HepG2 (cell line): ENCODE measurements around the gene CACNA1D. TPM values are rescaled to one million over a fixed set of nuclear protein-coding genes. Genes with fewer than 3 reads are reported as not detected.

ENCODE experiments used
- ATAC-seq: fragments of 200-7000 bp; cut with Tn5 transposase; 3 replicates; pipeline ENCODE4 v1.9.1; 2020; ENCODE audit warnings: mild to moderate bottlenecking, moderate library complexity
- BruUV-seq: library from RNA; stranded (reverse); fragments of 400-500 nt; replicated peaks from 2 replicates; lab custom pipeline; 2021; lab: Mats Ljungman, UMichigan
- CTCF ChIA-PET: fragments of 300-600 bp; formaldehyde crosslinking; extraction: SDS; loops from one replicate; lab custom pipeline; 2021; ENCODE audit warnings: low total read pairs, inconsistent platforms, low intra/inter-chr PET ratio; lab: Yijun Ruan, JAX
- POLR2A ChIA-PET: fragments of 350-600 bp; sonication (Branson Sonifier 250); formaldehyde crosslinking; loops from one replicate; lab custom pipeline; 2020; ENCODE audit warnings: antibody characterized with exemption, inconsistent platforms; lab: Yijun Ruan, JAX
- DNase-seq: peaks from one replicate; pipeline ENCODE4 v3.0.0-alpha.2; 2015; ENCODE audit warnings: low spot score
- FAIRE-seq: peaks from 3 replicates; lab custom pipeline; 2011; peaks lifted over from hg19 to GRCh38; lab: Jason Lieb, UNC
- H2AFZ ChIP-seq: one replicate; pipeline ENCODE4 v1.6.1; 2011; ENCODE audit warnings: low read length, inconsistent platforms
- H3K27ac ChIP-seq: fragments of 300-600 bp; 3 replicates; pipeline ENCODE4 v1.8.0; 2011; ENCODE audit warnings: mixed run types, mild to moderate bottlenecking, mixed read lengths, low read length, inconsistent platforms; ENCODE audit not compliant: insufficient read depth; ENCODE audit errors: extremely low read length
- H3K27me3 ChIP-seq, 2 experiments: fragments of 200-600 bp in 1 of 2; 2 replicates in 1 of 2; 3 replicates in 1 of 2; pipeline versions ENCODE4 v1.6.0 to v1.8.0; 2011; ENCODE audit warnings: low read length in 2 of 2, mild to moderate bottlenecking in 2 of 2, moderate library complexity in 2 of 2, inconsistent platforms in 1 of 2; ENCODE audit not compliant: insufficient read depth in 2 of 2, control insufficient read depth in 1 of 2
- H3K36me3 ChIP-seq, 2 experiments: fragments of 200-600 bp in 1 of 2; replicated peaks in 1 of 2; 2 replicates in 1 of 2; 3 replicates in 1 of 2; pipeline versions ENCODE4 v1.5.1 to v1.8.0; 2011; ENCODE audit warnings: low read length in 2 of 2, inconsistent platforms in 1 of 2; ENCODE audit not compliant: insufficient read depth in 2 of 2, control insufficient read depth in 1 of 2
- H3K4me1 ChIP-seq: 2 replicates; pipeline ENCODE4 v1.5.1; 2012; ENCODE audit warnings: low read length, inconsistent platforms; ENCODE audit not compliant: insufficient read depth
- H3K4me2 ChIP-seq: 2 replicates; pipeline ENCODE4 v1.6.0; 2011; ENCODE audit warnings: low read depth, low read length, inconsistent platforms
- H3K4me3 ChIP-seq, 3 experiments: fragments of 200-600 bp in 1 of 3; sonication (generic), shearing (Covaris generic) in 1 of 3; replicated peaks in 1 of 3; 2 replicates each; pipeline ENCODE4 v1.5.1; 2011 to 2016; ENCODE audit warnings: low read length in 3 of 3, inconsistent platforms in 2 of 3, low read depth in 2 of 3, mild to moderate bottlenecking in 2 of 3, control low read depth in 1 of 3, mixed read lengths in 1 of 3; ENCODE audit not compliant: insufficient read depth in 1 of 3
- H3K79me2 ChIP-seq: one replicate; pipeline ENCODE4 v1.6.1; 2011; ENCODE audit warnings: low read length, inconsistent platforms; ENCODE audit not compliant: insufficient read depth
- H3K9ac ChIP-seq: 2 replicates; pipeline ENCODE4 v1.6.0; 2011; ENCODE audit warnings: mild to moderate bottlenecking, low read depth, low read length, inconsistent platforms; ENCODE audit not compliant: insufficient read depth
- H3K9me3 ChIP-seq: 2 replicates; pipeline ENCODE4 v1.5.1; 2012; ENCODE audit warnings: mild to moderate bottlenecking, low read length
- H4K20me1 ChIP-seq: 2 replicates; pipeline ENCODE4 v1.6.0; 2011; ENCODE audit warnings: inconsistent platforms, mild to moderate bottlenecking, low read length, moderate library complexity; ENCODE audit not compliant: insufficient read depth
- CHD4 ChIP-seq: fragments of 200-600 bp; sonication (generic); IDR thresholded peaks from 2 replicates; pipeline ENCODE4 v1.7.0; 2017; ENCODE audit warnings: mild to moderate bottlenecking, low read length, borderline replicate concordance
- DNMT3B ChIP-seq: conservative IDR thresholded peaks from 2 replicates; pipeline ENCODE4 v1.6.1; 2016; ENCODE audit warnings: missing biosample characterization, control low read depth
- ETV6 ChIP-seq: sonication (generic); formaldehyde crosslinking; conservative IDR thresholded peaks from 2 replicates; pipeline ENCODE4 v1.4.0; 2020; ENCODE audit warnings: missing genetic modification reagents
- SKI ChIP-seq: fragments of 450-650 bp; IDR thresholded peaks from one replicate; pipeline ENCODE4 v1.6.1; 2018; ENCODE audit warnings: mild to moderate bottlenecking; ENCODE audit not compliant: partially characterized antibody
- ZMAT3 ChIP-seq: sonication (generic); formaldehyde crosslinking; conservative IDR thresholded peaks from 2 replicates; pipeline ENCODE4 v1.7.0; 2021; ENCODE audit warnings: missing genetic modification reagents
- ZNF749 ChIP-seq: sonication (generic); formaldehyde crosslinking; IDR thresholded peaks from 2 replicates; pipeline ENCODE4 v1.8.0; 2022; ENCODE audit warnings: mild to moderate bottlenecking, missing genetic modification reagents, moderate library complexity, borderline replicate concordance
- WGBS: methylation state at CpG from one replicate; pipeline ENCODE4 v1.1.6; 2017; ENCODE audit warnings: low lambda C conversion rate; 5-methylcytosine and 5-hydroxymethylcytosine counted together
- in situ Hi-C: cut with HindIII; loops from 2 replicates; pipeline ENCODE4 v1.10.0; 2017; ENCODE audit warnings: low pct_unique_long_range_greater_than_20kb; ENCODE audit not compliant: extremely low pct_ligation_motif_present
- intact Hi-C: fragments of 100-400 bp; cut with micrococcal nuclease; formaldehyde crosslinking; loops from one replicate; pipeline ENCODE4 v1.10.0; 2022; ENCODE audit not compliant: unreplicated experiment
- polyA plus RNA-seq, 8 experiments: library from polyadenylated mRNA; depleted of rRNA in 3 of 8; stranded (reverse) in 7 of 8; unstranded in 1 of 8; fragments of >200 nt; fragmentation: Illumina TruSeq in 4 of 8; extraction: Trizol in 4 of 8; gene quantifications; 2 replicates each; pipeline versions ENCODE4 v1.2.1 to v1.2.3, GENCODE V29; 2011 to 2016; ENCODE audit warnings: low read depth in 4 of 8, missing spikeins in 1 of 8, mixed read lengths in 1 of 8; ENCODE audit not compliant: insufficient read depth in 1 of 8
- total RNA-seq, 5 experiments: library from RNA; depleted of rRNA; stranded (reverse); fragments of >200 nt; fragmentation: Illumina TruSeq; extraction: Trizol; gene quantifications; 2 replicates each; pipeline ENCODE4 v1.2.3, GENCODE V29; 2016; ENCODE audit warnings: low read depth in 1 of 5
- TF ChIP-seq, protein P1 (sequence below): sonication (generic); formaldehyde crosslinking; conservative IDR thresholded peaks from 2 replicates; pipeline ENCODE4 v1.4.0; 2020; ENCODE audit warnings: missing genetic modification reagents
- TF ChIP-seq, protein P2 (sequence below): sonication (generic); formaldehyde crosslinking; IDR thresholded peaks from 2 replicates; pipeline ENCODE4 v1.4.0; 2020; ENCODE audit warnings: missing genetic modification reagents
- TF ChIP-seq, protein P3 (sequence below): sonication (generic); formaldehyde crosslinking; IDR thresholded peaks from 2 replicates; pipeline ENCODE4 v1.4.0; 2020; ENCODE audit warnings: mild to moderate bottlenecking, low read depth, missing genetic modification reagents
- TF ChIP-seq, protein P4 (sequence below): sonication (generic); formaldehyde crosslinking; IDR thresholded peaks from 2 replicates; pipeline ENCODE4 v1.5.1; 2020; ENCODE audit warnings: mild to moderate bottlenecking, missing genetic modification reagents, moderate library complexity
- TF ChIP-seq, protein P5 (sequence below): sonication (generic); formaldehyde crosslinking; IDR thresholded peaks from 2 replicates; pipeline ENCODE4 v1.8.0; 2022; ENCODE audit warnings: missing genetic modification reagents, mild to moderate bottlenecking, borderline replicate concordance

Gene CACNA1D
- total and polyA plus RNA-seq, 2 of the 13 experiments (the other 11 are each of a cell fraction or from before 2014, with no cell fraction given), result 0.26 to 0.38 TPM

DNA sequence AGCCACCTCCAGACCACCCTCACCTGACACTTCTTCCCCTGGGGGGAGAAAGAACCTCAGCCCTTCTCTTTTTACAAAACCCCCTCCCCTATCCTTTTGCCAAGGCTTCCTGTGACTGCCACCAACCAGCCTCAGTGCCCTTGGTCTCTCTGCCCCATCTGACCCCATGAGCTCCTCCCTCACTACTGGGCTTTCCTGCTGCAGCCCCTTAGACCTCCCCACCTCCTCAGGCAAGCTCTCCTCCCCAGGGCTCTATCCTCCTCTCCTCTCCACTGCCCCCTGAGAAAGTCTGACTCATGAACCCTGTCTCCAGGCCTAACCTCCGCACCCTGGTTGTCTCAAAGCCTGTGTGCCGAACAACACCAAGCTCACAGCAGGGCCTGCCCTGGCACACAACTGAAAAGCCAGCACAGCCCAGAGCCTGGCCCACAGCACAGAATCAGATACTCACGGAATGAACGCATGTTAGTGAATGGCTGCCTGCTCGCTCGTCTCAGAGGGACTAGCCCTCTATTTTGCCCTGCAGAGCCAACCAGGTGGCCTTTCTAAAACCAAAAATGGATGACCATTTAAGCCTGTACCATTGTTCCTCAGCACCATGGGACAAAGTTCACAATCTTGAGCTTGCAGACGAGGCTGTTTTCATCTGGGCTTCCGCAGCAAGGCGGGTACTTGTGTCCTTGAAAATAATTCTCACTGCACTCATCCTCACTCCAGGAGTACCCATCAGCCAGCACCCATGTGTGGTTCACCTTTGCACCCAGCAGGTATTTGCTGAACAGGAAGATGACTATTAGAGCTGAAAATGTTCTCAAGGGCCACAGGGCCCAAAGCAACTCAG lies 350.1 kb downstream of the CACNA1D start (continued):
- TF ChIP-seq ZMAT3 (CRISPR knock-in tag), result no peak
- TF ChIP-seq, protein P1, sequence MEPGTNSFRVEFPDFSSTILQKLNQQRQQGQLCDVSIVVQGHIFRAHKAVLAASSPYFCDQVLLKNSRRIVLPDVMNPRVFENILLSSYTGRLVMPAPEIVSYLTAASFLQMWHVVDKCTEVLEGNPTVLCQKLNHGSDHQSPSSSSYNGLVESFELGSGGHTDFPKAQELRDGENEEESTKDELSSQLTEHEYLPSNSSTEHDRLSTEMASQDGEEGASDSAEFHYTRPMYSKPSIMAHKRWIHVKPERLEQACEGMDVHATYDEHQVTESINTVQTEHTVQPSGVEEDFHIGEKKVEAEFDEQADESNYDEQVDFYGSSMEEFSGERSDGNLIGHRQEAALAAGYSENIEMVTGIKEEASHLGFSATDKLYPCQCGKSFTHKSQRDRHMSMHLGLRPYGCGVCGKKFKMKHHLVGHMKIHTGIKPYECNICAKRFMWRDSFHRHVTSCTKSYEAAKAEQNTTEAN (CRISPR knock-in tag), result peak; percentile 56; the same call in 1 of the 2 replicates
- TF ChIP-seq ETV6 (CRISPR knock-in tag), result no peak
- TF ChIP-seq, protein P2, sequence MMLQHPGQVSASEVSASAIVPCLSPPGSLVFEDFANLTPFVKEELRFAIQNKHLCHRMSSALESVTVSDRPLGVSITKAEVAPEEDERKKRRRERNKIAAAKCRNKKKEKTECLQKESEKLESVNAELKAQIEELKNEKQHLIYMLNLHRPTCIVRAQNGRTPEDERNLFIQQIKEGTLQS (CRISPR knock-in tag), result no peak

DNA sequence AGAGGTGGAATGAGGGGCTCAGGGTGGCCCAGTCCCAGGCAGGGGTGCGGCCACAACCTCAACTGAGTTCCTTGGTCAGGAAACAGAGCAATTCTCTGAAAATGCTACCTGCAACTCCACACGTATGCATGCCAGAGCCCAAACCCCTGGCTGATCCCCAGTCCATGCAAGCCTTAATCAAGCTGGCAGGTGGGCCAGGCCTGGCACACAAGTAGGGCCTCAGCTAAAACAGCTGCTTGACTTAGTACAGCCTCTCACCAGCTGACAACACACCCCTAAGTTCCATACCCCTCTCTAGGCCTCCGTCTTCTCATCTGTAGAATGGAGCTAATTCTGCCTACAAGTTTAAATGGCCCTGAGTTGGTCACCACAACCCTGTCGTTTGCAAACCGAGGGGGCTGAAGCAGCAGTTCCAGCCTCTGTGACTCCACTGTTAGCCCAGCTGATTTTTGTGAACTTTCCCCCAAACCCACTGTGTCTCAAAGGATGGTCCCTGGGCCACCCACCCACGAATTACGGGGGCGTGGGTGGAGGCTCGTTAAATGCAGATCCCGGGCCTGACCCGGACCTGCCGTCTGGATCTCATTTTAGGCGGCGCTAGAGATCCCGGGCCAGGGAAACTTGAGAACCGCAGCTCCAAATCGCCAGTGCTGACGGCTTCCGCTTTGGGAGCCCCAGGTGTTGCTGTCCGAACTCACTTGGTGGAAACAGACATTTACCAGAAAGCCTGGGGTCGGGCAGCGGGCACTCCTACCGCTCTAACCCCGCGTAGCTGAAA lies 350.9 kb downstream of the CACNA1D start:
- peaks cover 78% of the 10 kb centered on the region for H3K79me2 ChIP-seq
- BruUV-seq, result no TSS peak
- H3K36me3 ChIP-seq, result peaks cover 3 to 16% of the 10 kb centered on the region in 2 experiments; a peak in 3 of 5 replicates
- DNase-seq (peak; percentile 47), FAIRE-seq (no peak), ATAC-seq (no peak)
- peak overlapping the region; percentile 97 for H3K9ac ChIP-seq
- no peaks in the 10 kb centered on the region; a peak in 1 of 5 replicates for H3K27me3 ChIP-seq
- WGBS, result 4% methylated on average over 9 of the region's 25 CpGs
- H3K4me1 ChIP-seq, result peaks cover 66% of the 10 kb centered on the region
- in situ Hi-C loops (loop anchor here (5.0 kb wide), 1 partner anchor 37 kb away; the partner anchor contains the start of gene ACTR8), intact Hi-C loops (no loop called here)
- H3K9me3 ChIP-seq, result no peaks in the 10 kb centered on the region
- no peak overlapping the region for H2AFZ ChIP-seq
- peak overlapping the region; percentile 98 for H3K4me2 ChIP-seq
- ChIA-PET POLR2A (interaction anchor here (0.9 to 6.5 kb wide), 20 partner anchors 9 to 686 kb away, joined by 3 to 156 read pairs (median 8); partner anchors contain the start of genes ACTR8, DCP1A and SELENOK), CTCF (no interaction called here)
- H3K27ac ChIP-seq, result peak overlapping the region; percentile 98
- peak overlapping the region; percentile 73 to 92 (median 77) for H3K4me3 ChIP-seq
- peaks cover 7% of the 10 kb centered on the region for H4K20me1 ChIP-seq
- TF ChIP-seq ZNF749 (CRISPR knock-in tag) (0 out of 2 replicates have a peak, but pooled peaks have one; percentile 42), DNMT3B (CRISPR knock-in tag) (0 out of 2 replicates have a peak, but pooled peaks have one; percentile 5), SKI (no peak), CHD4 (peak; percentile 68; the same call in 1 of the 2 replicates)
- TF ChIP-seq, protein P3, sequence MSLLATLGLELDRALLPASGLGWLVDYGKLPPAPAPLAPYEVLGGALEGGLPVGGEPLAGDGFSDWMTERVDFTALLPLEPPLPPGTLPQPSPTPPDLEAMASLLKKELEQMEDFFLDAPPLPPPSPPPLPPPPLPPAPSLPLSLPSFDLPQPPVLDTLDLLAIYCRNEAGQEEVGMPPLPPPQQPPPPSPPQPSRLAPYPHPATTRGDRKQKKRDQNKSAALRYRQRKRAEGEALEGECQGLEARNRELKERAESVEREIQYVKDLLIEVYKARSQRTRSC (CRISPR knock-in tag), result no peak
- TF ChIP-seq, protein P4, sequence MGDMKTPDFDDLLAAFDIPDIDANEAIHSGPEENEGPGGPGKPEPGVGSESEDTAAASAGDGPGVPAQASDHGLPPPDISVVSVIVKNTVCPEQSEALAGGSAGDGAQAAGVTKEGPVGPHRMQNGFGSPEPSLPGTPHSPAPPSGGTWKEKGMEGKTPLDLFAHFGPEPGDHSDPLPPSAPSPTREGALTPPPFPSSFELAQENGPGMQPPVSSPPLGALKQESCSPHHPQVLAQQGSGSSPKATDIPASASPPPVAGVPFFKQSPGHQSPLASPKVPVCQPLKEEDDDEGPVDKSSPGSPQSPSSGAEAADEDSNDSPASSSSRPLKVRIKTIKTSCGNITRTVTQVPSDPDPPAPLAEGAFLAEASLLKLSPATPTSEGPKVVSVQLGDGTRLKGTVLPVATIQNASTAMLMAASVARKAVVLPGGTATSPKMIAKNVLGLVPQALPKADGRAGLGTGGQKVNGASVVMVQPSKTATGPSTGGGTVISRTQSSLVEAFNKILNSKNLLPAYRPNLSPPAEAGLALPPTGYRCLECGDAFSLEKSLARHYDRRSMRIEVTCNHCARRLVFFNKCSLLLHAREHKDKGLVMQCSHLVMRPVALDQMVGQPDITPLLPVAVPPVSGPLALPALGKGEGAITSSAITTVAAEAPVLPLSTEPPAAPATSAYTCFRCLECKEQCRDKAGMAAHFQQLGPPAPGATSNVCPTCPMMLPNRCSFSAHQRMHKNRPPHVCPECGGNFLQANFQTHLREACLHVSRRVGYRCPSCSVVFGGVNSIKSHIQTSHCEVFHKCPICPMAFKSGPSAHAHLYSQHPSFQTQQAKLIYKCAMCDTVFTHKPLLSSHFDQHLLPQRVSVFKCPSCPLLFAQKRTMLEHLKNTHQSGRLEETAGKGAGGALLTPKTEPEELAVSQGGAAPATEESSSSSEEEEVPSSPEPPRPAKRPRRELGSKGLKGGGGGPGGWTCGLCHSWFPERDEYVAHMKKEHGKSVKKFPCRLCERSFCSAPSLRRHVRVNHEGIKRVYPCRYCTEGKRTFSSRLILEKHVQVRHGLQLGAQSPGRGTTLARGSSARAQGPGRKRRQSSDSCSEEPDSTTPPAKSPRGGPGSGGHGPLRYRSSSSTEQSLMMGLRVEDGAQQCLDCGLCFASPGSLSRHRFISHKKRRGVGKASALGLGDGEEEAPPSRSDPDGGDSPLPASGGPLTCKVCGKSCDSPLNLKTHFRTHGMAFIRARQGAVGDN (CRISPR knock-in tag), result peak; percentile 32; the same call in 1 of the 2 replicates
- TF ChIP-seq, protein P5, sequence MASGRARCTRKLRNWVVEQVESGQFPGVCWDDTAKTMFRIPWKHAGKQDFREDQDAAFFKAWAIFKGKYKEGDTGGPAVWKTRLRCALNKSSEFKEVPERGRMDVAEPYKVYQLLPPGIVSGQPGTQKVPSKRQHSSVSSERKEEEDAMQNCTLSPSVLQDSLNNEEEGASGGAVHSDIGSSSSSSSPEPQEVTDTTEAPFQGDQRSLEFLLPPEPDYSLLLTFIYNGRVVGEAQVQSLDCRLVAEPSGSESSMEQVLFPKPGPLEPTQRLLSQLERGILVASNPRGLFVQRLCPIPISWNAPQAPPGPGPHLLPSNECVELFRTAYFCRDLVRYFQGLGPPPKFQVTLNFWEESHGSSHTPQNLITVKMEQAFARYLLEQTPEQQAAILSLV (CRISPR knock-in tag), result peak; percentile 41; the same call in 1 of the 2 replicates
